Muscle of leg (tissue), 11 donors: ENCODE measurements around the gene LSAMP. TPM values are rescaled to one million over a fixed set of nuclear protein-coding genes. Genes with fewer than 3 reads are reported as not detected.

Experiments
- DNase-seq: peaks from one replicate; pipeline ENCODE4 v3.0.0; 2013
- H3K27ac ChIP-seq: one replicate; pipeline ENCODE4 v1.5.1; 2013; ENCODE audit warnings: mild to moderate bottlenecking, low read length, control low read depth
- H3K27me3 ChIP-seq: one replicate; pipeline ENCODE4 v1.6.1; 2013; ENCODE audit warnings: low read length; ENCODE audit not compliant: control insufficient read depth, insufficient read depth
- H3K36me3 ChIP-seq: one replicate; pipeline ENCODE4 v1.6.1; 2013; ENCODE audit warnings: low read length; ENCODE audit not compliant: control insufficient read depth, insufficient read depth
- H3K4me1 ChIP-seq: one replicate; pipeline ENCODE4 v1.6.1; 2013; ENCODE audit warnings: low read length; ENCODE audit not compliant: control insufficient read depth, insufficient read depth
- H3K4me3 ChIP-seq: one replicate; pipeline ENCODE4 v1.5.1; 2013; ENCODE audit warnings: low read length, control low read depth
- H3K9me3 ChIP-seq: replicated peaks from 2 replicates; pipeline ENCODE4 v1.6.1; 2013; ENCODE audit warnings: low read depth, low read length; ENCODE audit not compliant: control insufficient read depth
- WGBS: methylation state at CpG from one replicate; pipeline ENCODE4 v1.1.5; 2013; ENCODE audit warnings: missing lambda C conversion rate; ENCODE audit not compliant: insufficient coverage; 5-methylcytosine and 5-hydroxymethylcytosine counted together
- polyA plus RNA-seq, 8 donors: library from polyadenylated mRNA; unstranded; fragments of 120-200 nt; gene quantifications; one replicate each; pipeline versions ENCODE4 v1.2.1 to v1.2.3, GENCODE V29; 2013; ENCODE audit warnings: inconsistent platforms in 1 of 8, low replicate concordance in 1 of 8; ENCODE audit not compliant: insufficient read length in 8 of 8, insufficient read depth in 1 of 8
- total RNA-seq: library from RNA; stranded (reverse); fragments of 120-200 nt; gene quantifications from one replicate; pipeline ENCODE4 v1.2.4, GENCODE V29; 2013

LSAMP gene
- total and polyA plus RNA-seq, 9 donors = 3.5 to 13.4 (median 6.3) TPM

DNA sequence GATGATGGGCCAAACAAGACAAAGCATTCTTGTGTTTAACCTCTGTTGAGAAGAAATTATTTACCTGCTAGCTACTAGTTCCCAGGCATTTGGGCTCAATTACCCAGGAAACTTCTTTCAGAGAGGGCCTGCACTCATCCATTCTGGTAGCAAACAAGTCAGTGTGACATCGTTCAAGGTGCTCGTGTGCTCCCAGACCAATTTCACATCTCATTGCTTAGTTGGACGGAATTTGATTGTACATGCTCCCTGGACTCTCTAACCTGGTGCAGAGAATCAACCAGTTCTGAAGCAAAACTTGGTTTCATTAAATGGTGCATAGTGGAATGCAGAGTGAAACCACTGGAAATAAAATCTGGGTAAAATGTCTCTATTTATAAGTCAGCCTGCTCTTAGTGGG is 392.7 kb downstream of the LSAMP start:
- H3K36me3 ChIP-seq = no peaks in the 10 kb centered on the region
- no peak for DNase-seq
- no peak overlapping the region for H3K4me3 ChIP-seq
- H3K9me3 ChIP-seq = no peaks in the 10 kb centered on the region
- peaks cover 3% of the 10 kb centered on the region for H3K4me1 ChIP-seq
- H3K27ac ChIP-seq = no peak overlapping the region
- no peaks in the 10 kb centered on the region for H3K27me3 ChIP-seq
- 83% methylated on average over 3 of the region's 3 CpGs for WGBS

DNA sequence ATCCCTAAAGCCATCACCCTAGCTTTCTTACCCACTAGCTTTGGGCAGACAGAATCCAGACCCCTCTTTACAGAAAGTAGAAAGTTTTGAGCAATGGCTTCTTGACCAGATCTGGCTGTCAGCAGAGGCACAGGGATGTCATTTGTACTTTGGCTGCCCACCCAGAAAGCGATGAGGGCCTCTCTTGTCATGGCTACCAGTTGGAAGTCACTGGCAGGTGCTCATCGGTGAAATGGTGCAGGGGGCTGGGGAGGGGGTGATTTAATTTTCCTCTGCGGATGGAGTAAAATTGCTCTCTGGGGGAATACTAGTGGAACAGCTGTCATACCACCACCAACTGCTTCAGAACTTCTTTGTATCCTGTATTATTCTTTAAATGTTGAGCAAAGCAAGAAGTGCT is 393.7 kb downstream of the LSAMP start:
- no peak overlapping the region for H3K4me3 ChIP-seq
- peaks cover 3% of the 10 kb centered on the region for H3K4me1 ChIP-seq
- H3K27ac ChIP-seq = no peak overlapping the region
- H3K27me3 ChIP-seq = no peaks in the 10 kb centered on the region
- WGBS = 100% methylated on average over 1 of the region's 3 CpGs
- no peaks in the 10 kb centered on the region for H3K36me3 ChIP-seq
- H3K9me3 ChIP-seq = no peaks in the 10 kb centered on the region
- no peak for DNase-seq

DNA sequence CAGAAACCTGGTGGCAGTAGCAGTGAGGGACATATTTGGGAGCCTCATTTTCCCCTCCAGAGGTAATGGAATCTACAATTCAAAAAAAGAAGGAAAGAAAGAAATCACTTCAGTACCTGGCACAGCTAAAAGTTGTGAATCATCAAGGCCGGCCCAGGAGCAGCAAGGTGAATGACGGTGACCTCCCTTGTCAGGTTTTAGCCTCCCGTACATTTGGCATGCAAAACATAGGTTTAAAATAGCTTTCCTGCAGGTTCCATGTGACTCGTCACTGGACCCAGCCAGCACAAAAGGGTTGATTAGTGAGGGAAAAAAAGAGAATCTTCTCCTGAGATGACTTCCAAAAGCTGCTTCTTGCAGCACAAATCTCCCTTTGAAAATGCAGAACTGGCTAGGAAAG is 394.2 kb downstream of the LSAMP start:
- Histone ChIP-seq H3K27me3 (no peaks in the 10 kb centered on the region), H3K27ac (no peak overlapping the region), H3K36me3 (no peaks in the 10 kb centered on the region), H3K4me1 (peaks cover 3% of the 10 kb centered on the region), H3K4me3 (no peak overlapping the region), H3K9me3 (no peaks in the 10 kb centered on the region)
- WGBS = 50% methylated on average over 3 of the region's 4 CpGs
- peak; percentile 22 for DNase-seq

DNA sequence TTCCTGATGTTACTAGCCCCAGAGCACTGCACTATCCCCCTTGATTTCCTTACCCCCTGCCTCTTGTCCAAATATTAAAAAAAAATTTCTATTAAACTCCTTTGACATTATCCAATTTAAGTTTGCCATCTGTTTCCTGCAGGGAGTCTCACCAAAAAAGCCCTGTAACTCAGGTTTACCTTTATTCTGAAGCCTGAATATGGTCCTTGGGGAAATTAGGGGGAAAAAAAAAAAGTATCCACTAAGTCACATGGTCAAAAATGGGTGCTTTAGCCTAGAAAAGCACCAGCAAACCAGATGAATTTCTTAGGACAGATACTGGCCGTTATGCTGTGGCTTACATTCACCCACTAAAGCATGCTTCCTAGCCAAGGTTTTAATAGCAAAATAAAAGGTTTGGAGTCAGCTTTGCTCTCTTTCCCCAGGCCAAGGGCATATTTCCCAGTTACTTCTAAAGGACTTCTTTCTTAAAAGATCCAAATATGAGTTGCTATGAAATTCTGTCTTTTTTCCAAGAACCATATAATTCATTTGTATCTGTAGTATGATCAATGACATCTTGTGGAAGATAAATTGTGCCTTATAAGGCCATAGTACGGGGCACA is 394.9 kb downstream of the LSAMP start:
- Histone ChIP-seq H3K9me3 (no peaks in the 10 kb centered on the region), H3K27me3 (no peaks in the 10 kb centered on the region), H3K4me3 (no peak overlapping the region), H3K27ac (no peak overlapping the region), H3K4me1 (peaks cover 3% of the 10 kb centered on the region), H3K36me3 (no peaks in the 10 kb centered on the region)
- WGBS = no CpG with 5 or more reads among the region's 2 CpGs
- peak; percentile 81 for DNase-seq

DNA sequence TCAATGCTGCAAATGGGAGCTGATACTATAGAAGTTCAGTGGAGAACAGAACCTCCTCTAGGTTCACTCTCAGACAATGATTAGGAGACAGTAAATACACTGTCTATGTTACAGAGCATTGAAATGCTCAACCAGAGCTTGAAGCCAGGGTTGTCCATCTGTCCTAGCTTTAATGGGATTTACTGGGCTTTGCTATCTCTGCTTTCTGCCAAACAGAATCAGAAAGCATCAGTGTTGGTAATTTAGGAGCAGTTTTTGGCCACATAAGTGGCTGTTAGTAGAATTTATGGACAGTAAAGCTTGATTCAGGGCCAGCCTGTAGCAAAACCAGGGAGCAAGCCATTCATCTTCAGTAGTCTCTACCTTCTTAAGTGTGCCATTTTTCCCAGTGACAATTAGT is 396.3 kb downstream of the LSAMP start:
- Histone ChIP-seq H3K27me3 (no peaks in the 10 kb centered on the region), H3K4me3 (no peak overlapping the region), H3K27ac (no peak overlapping the region), H3K4me1 (peaks cover 3% of the 10 kb centered on the region), H3K9me3 (no peaks in the 10 kb centered on the region), H3K36me3 (no peaks in the 10 kb centered on the region)
- peak; percentile 48 for DNase-seq

DNA sequence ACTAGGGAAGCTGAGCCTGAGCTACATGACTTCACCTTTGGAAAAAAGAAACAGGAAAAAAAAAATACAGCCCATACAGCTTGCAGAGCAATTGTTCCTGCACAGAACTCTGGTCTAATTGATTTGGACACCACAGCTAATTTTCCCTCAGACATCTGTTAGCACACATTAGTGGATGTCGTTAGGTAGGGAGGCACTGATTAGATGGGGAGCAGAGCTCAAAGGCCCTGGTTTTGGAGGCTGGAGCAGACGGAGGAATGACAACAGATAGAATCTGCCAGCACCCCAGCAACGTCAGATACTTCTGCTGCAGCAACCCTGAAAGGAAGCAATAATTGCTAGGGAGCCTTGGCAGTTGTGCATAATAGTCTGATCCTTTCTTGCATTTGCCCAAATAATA is 398.9 kb downstream of the LSAMP start:
- H3K27me3 ChIP-seq = no peaks in the 10 kb centered on the region
- DNase-seq = no peak
- no peaks in the 10 kb centered on the region for H3K36me3 ChIP-seq
- no peak overlapping the region for H3K27ac ChIP-seq
- H3K4me3 ChIP-seq = no peak overlapping the region
- H3K9me3 ChIP-seq = no peaks in the 10 kb centered on the region
- no peaks in the 10 kb centered on the region for H3K4me1 ChIP-seq
- WGBS = 80% methylated on average over 1 of the region's 3 CpGs

DNA sequence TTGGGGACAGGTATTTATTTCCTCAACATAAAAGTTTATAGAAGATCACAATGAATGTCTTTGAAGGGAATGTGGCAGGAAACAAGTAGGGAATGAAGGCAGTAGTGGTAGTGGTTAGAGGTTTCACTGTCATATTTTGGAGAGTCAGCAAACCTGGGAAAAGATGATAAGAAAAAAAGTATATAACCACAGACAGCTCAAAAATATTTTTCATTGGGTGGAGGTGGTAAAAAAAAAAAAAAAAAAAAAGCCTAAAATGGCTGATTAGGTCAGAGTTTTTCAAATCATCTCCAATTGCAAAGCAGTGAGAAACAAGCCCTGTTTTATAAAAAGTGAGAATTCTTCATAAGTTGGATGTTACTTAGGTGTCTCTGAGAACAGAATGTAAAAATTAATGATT is 400.0 kb downstream of the LSAMP start:
- H3K4me3 ChIP-seq = no peak overlapping the region
- DNase-seq = no peak
- H3K27ac ChIP-seq = no peak overlapping the region
- no peaks in the 10 kb centered on the region for H3K4me1 ChIP-seq
- no peaks in the 10 kb centered on the region for H3K27me3 ChIP-seq
- no peaks in the 10 kb centered on the region for H3K36me3 ChIP-seq
- H3K9me3 ChIP-seq = no peaks in the 10 kb centered on the region

DNA sequence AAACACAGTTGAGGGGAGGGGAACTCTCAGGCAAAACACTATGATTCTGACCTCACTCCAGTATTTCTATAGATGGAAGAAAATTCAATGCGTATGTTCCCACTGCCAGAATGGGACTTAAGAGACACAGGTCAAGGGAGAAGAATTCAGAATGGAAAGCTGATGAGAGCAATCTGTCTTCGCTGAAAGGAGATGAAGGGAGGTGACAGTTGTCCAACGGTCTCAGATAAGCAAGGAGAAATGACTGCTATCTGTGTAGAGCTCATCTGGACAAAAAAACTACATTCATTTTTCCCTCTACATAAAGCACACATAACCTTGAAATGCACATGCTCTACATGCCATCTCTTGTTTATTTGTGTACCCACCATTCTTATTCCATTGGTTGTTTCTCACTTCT is 405.1 kb downstream of the LSAMP start:
- Histone ChIP-seq H3K36me3 (no peaks in the 10 kb centered on the region), H3K27me3 (no peaks in the 10 kb centered on the region), H3K4me3 (no peak overlapping the region), H3K9me3 (no peaks in the 10 kb centered on the region), H3K27ac (no peak overlapping the region), H3K4me1 (no peaks in the 10 kb centered on the region)
- DNase-seq = no peak
- WGBS = no CpG with 5 or more reads among the region's 3 CpGs

DNA sequence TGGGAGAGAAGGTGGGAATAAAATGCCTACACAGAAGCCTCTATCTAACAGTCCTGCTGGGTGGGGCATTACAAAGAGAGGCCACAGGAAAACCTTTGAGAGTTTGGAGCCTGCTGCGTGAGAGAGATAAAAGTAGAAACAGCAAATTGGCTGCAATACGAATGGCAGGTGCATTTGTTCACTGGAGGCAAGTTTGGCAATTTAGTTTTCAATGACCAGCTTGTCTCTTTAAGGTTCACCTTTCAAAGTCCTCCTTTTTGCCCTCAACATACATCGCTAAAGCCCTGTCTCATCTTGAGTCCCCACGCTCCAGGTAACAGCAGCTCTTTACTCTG is 405.7 kb downstream of the LSAMP start:
- DNase-seq = no peak
- 80% methylated on average over 2 of the region's 4 CpGs for WGBS

DNA sequence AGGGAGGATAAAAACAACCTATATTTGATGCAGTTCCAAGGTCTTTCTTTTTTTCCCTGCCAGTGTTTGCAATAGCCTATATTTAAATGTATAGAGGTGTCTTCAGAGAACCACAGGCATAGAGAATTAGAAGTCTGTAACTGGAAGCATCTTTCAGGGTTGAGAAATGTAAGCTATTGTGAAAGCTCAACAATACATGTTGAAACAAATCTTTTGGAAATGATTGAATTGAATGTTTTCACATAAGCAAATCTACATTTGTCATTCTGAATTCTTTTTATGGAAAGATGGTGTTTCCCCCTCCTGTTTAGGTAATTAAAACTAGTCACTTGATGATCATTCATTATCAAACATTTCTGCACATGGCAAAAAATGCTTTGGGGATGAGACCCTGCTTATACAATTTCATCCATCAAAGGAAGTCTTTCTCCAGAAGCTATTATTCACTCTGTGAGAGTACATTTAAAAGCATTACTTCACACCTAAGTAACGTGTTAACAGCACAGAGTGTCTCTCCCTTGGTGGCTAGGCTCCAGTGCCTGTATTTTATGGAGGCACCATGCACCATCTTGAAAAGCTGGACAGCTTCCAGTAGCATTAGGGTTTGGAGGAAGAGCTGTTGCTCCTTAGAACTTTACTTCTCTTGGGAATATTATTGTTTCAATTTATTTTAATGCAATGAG is 406.2 kb downstream of the LSAMP start:
- Histone ChIP-seq H3K27me3 (no peaks in the 10 kb centered on the region), H3K4me1 (peaks cover 2% of the 10 kb centered on the region), H3K4me3 (no peak overlapping the region), H3K36me3 (no peaks in the 10 kb centered on the region), H3K9me3 (no peaks in the 10 kb centered on the region), H3K27ac (no peak overlapping the region)
- DNase-seq = no peak
- WGBS = no CpG with 5 or more reads among the region's 1 CpG

More for the DNA sequence above, 405.7 kb downstream of the LSAMP start:
- no peaks in the 10 kb centered on the region for H3K27me3 ChIP-seq
- no peak overlapping the region for H3K4me3 ChIP-seq
- no peaks in the 10 kb centered on the region for H3K4me1 ChIP-seq
- no peak overlapping the region for H3K27ac ChIP-seq
- H3K9me3 ChIP-seq = no peaks in the 10 kb centered on the region
- H3K36me3 ChIP-seq = no peaks in the 10 kb centered on the region
